ENCODE data around the gene PSME4. TPM values are rescaled to one million over a fixed set of nuclear protein-coding genes. Genes with fewer than 3 reads are reported as not detected.
"Not testable (repeated sequence)": the region's sequence is repeated elsewhere in the genome, so short reads cannot be mapped to it uniquely, and the experiment has no call there.

PSME4 gene
- total RNA-seq, 1 donor from 2014 or later = 42.2 TPM

DNA sequence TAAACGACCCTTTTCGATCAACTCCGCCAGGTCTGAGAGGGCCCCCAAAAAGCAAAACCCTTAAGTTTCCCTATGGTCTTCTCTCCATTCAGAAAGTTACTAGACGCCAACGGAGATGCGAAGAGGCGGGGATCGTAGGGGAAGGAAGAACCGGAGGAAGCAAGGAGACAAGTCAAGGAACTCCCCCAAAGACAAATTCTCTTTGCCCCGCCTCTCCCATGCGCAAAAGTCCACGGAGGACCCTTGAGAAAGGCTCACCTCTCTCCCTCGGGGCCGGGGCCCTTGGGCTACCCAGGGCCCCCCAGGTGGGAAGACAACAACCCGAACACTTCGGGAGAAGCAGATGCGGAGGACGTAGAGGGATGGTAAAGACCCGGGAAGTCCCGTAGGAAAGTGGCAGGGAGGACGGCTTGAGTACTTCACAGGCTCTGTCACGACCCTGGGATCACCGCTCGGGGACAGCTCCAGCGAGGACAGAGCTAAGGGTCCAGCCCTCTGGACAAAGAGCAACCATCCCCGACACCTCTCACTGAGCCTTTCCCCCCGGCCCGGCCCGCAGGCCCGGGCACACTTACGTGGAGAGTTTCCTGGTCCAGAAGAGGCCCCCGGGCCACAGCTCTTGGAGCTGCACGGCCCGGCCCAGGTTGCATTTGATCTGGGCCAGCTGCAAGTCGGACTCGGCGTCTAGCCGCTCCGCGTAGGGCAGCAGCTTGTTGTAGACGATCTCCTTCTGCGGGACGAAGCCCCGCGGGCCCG is 647 bp downstream of the PSME4 start:
- DNase-seq (ENCODE audit: low spot score) = peak; percentile 65
- intact Hi-C loops (cut with DNase I) = no loop called here
- ATAC-seq = peak; percentile 62

DNA sequence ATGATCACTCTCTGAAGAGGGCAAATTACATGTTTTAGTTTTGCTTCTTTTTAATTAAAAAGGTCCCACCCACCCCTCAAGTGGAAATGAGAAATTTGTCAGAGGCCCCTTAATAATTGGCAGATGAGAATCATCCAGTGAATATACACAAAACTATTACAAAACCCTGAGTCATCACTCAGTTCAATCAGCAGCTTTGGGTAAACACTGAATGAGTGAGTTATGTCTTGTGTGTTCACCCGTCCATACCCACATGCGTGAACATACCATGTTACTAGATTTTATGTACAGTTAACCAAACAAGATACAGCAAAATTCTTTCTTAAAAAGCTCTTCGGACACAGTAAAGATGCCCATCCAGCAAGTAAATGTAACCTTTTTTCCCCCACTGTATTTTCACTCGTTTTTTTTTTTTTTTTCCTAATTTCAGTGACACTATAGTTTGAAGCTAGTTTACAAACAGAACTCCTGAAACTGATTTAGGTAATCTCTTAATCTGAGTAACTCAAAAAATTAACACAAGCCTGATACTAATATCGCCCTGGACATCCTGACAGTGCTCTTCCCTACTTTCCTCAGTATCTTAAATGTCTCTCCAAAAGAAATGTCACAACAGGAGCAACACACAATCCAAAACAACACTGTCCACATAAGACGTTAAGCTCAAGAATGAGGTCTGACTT is 1.4 kb downstream of the PSME4 start:
- intact Hi-C loops (cut with DNase I) = no loop called here
- DNase-seq (ENCODE audit: low spot score) (no peak), ATAC-seq (peak; percentile 1)

DNA sequence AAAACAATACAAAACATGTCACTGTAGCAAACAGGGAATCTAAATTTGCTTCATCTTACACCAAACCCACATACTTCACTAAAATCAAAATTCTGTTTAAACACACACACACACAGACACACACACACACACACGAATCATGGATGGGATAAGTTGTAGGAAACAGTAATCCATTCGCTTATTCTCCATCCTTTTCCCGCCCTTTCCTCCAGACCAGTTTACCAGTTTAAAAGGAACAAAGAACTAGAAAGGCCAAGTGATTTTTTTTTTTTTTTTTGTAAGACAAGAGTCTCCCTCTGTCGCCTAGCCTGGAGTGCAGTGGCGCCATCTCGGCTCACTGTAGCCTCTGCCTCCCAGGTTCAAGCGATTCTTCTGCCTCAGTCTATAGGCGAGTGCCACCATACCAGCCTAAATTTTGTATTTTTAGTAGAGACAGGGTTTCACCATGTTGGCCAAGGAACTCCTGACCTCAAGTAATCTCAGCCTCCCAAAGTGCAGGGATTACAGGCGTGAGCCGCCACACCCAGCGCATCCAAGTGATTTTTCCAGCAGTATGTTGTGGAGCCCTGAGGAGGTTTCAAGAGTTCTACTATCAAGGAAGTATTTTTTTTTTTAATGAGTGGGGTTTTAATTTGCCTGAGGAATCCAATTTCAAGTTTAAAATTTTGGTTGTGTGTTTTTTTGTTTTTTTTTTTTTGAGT is 5.7 kb downstream of the PSME4 start:
- DNase-seq (ENCODE audit: low spot score) (no peak), ATAC-seq (no peak)
- intact Hi-C loops (cut with DNase I) = no loop called here

DNA sequence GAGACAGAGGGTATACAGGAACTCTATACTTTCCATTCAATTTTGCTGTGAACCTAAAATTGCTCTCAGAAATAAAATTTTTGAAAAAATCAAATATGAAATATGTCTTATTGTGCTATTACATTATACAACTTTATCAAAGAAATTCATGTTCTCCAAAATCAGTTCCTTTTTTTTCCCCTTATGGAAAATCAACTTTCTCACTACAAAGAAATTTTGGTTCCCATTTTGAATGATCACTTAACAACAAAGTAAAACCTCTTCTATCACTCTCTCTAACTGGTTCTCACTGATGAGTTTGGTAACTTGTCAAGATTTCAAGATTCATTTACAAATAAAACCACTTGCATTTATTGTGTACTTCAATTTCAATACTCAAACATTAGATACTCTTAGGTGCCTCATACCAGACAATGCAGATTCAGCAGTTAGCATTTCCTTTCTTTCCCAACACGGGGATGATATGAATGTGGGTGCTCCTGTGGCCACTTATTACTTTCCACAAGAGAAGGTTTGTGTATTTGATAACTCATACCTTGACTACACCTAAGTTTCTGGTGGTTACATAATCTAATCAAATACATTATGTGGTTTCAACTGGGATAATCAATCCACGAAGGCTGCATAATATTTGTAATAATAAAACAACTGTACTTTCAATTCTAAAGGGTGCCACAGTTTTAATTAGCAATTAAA is 6.4 kb downstream of the PSME4 start:
- intact Hi-C loops (cut with DNase I) = no loop called here
- no peak for DNase-seq (ENCODE audit: low spot score)
- ATAC-seq = no peak

DNA sequence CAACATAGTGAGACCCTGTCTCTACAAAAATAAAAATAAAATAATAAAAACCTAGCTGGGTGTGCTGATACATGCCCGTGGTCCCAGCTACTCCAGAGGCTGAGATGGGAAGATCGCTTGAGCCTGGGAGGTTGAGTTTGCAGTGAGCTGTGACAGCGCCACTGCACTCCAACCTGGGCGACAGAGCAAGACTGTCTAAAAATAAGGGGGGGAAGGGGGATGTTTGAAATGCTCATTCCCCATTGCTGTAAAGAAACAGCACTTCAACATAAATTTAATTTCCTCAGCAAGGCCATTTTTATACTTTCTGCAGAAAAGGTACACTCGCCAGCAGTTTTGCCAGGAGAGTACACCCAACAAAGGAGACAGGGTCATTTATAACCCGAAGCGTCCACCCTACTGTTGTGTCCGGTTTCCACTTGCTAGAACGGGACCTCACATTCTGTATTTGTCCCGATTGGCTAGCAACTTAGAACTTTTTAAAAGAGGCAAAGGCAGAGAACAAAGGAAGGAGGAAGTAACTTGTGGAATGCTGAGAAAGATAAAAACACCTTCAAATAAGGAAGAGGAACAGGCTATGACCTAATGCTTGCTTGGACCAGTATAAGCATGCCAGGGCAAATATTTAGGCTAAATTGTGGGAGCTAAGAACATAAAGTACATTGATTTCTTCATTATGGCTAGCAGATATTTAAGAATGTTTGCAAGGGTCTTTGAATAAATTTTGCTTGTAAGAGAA is 9.1 kb downstream of the PSME4 start:
- intact Hi-C loops (cut with DNase I); ATAC-seq; DNase-seq (ENCODE audit: low spot score): not testable (repeated sequence)

DNA sequence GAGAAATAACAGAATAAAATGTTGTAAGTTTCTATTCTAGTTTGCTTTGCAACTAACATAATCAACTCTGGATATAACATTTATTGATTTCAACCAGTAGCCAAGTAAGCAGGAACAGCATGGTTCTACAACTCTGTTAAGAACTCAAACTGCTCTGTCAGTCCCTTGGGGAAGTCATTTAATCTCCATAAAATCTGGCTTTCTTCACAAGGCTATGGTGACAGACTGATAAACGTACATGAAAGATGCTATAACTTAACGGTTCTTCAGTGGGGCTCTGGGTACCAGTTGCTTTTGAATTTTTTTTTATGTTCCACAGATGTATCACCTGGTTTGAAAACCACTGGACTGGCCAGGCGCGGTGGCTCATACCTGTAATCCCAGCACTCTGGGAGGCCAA is 10.3 kb downstream of the PSME4 start:
- intact Hi-C loops (cut with DNase I) = no loop called here
- ATAC-seq (no peak), DNase-seq (ENCODE audit: low spot score) (no peak)

DNA sequence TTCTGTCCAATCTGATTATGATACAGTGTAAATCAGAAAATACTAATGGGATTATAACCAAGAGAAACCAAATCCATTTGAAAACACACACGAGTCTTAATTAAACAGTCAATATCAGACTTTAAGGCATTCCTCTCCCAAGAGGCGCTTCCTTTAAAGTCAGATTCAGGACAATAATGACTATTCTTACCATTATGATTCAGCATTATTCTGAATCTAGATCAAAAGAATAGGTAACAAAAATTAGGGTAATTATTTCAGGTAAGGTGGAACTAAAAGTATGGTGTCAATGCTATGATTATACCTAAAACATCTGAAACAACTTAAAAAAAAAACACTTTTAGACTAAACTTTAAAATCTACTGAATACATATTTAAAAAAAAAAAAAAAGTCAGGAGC is 12.3 kb downstream of the PSME4 start:
- intact Hi-C loops (cut with DNase I) = no loop called here
- ATAC-seq = no peak

DNA sequence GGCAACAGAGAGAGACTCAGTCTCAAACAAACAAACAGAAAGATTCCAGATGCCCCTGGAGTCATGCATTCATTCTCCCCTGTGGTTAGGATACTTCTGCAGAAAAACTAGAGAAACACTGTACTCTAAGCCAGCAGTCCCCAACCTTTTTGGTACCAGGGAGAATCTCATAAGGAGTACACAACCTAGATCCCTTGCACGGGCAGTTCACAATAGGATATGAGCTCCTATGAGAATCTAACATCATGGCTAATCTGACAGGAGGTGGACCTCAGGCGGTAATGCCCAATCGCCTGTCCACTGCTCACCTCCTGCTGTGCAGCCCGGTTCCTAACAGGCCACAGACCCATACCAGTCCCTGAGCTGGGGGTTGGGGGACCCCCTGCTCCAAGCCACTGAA is 18.3 kb downstream of the PSME4 start:
- DNase-seq (ENCODE audit: low spot score) (no peak), ATAC-seq (no peak)
- intact Hi-C loops (cut with DNase I) = no loop called here

More for the DNA sequence above, 12.3 kb downstream of the PSME4 start:
- no peak for DNase-seq (ENCODE audit: low spot score)

DNA sequence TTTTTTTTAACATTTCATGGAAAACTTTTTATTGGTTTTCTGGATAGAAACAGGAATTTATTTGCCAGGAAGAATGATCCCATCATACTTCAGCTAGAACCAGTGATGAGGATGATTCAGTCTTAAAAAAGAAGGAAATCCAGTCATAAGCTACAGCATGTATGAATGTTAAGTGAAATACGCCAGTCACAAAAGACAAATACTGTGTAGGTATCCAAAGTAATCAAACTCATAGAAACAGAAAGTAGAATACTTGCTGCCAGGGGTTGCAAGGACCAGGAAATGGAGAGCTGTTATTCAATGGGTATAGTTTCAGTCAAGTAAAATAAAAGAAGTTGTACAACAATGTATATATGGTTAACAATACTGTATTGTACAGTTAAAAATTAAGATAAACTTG is 21.3 kb downstream of the PSME4 start:
- intact Hi-C loops (cut with DNase I) = no loop called here
- ATAC-seq (no peak), DNase-seq (ENCODE audit: low spot score) (no peak)

DNA sequence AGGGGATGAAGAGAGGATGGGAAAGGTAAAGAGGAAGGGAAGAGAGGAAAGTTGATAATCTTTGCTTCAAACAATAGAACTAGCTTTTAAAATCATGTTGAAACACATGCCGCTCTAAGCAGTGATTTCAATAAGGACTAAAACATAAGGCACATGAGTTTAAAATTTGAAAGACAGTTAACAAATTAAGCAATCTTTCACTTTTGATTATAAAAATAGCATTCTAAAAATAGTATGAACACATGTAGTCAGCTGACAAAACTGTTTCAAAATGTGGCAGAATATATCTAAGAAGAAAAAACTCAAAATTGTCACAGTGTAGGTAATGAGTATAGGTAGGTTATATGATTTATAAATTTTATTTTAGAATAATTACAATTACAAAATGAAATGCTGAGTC is 25.3 kb downstream of the PSME4 start:
- intact Hi-C loops (cut with DNase I) = no loop called here
- DNase-seq (ENCODE audit: low spot score) (no peak), ATAC-seq (no peak)

DNA sequence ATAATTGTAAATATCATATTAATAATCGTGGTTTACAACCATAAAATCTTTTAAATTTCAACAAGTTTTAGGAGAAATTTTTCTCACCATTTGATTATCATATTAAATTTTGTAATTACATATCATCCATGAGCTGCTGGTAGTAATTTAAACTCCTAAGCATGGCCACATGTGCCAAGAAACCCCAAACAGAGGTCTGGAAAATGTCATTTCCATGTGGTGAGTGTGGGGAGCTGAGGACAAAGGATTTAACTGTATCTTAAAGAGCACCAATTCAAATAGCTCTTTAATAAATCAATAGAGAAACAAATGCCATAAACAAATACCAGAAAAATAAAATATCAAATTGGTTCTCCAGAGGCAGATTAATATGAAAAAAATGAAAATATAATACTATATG is 26.3 kb downstream of the PSME4 start:
- intact Hi-C loops (cut with DNase I) = no loop called here
- ATAC-seq = no peak
- no peak for DNase-seq (ENCODE audit: low spot score)

DNA sequence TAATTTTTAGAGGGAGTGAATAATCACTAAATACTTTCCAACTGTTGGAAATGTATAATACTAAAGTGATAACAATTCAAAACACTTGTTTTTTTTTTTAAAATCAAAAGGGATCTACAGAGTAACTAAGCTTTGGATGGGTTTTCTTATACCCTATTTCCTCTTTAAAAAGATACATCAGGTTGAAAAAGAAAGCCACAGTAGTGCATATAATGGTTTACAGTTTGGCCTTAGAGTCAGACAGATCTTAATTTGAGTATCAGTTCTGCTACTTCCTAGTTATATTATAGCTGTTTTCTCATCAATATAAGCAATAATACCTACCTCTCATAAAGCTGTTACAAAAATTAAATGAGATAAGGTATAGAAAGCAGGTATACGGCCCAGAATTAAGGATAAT is 28.5 kb downstream of the PSME4 start:
- DNase-seq (ENCODE audit: low spot score) (no peak), ATAC-seq (no peak)
- intact Hi-C loops (cut with DNase I) = no loop called here

DNA sequence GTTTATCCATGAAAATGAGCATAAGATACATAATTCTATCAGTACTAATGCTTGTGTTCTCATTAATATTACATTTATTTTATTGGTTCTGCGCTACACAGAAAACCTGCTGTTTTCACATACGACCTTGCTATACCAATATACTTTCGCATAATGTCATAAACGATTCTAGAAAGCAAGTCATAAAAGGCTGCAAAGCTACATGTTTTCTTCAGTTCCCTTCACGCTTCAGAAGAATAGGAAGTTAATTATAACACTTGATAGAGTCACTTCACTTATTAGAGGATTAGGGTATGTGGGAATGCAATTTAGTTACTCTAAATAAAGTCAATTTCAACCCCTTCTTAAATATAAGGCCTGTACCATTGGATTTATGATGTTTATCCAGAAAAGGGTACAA is 29.0 kb downstream of the PSME4 start:
- ATAC-seq (no peak), DNase-seq (ENCODE audit: low spot score) (no peak)
- intact Hi-C loops (cut with DNase I) = no loop called here

DNA sequence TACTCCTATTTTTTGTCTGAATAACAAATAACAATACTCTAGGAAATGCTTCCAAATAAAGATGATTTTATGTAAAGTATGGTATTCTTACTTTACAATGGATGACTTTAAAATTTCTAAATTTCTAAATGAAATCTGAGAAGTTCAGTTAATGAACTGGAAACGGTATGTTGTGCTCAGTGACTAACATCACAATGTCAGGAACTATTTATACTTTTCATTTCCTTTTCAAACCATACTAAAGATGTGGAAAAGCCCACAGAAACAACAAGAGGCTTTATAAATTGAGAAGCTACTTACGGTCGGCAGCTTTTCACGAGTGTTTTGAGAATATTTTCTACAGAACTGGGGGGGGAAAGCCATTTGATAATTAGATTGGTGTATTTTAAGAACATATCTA is 31.1 kb downstream of the PSME4 start:
- intact Hi-C loops (cut with DNase I) = no loop called here
- ATAC-seq = no peak
- DNase-seq (ENCODE audit: low spot score) = no peak

DNA sequence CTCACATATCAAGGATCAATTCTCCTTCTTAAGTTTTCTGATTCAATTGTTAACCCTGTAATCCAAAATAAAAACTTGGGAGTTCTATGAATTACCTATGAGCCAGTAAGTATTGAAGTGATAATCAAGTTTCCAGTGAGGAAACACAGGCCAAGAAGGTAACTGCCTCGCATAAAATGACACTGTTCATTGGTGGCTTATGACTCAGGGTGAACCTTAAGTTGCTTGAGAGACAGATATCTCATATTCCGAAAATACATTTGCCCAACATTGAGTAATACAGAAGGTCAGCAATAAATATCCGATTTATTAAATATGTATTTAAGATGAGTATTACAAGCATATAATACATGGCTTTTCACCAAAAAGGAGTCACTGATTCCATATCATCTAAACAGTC is 31.9 kb downstream of the PSME4 start:
- no peak for ATAC-seq
- intact Hi-C loops (cut with DNase I) = no loop called here

DNA sequence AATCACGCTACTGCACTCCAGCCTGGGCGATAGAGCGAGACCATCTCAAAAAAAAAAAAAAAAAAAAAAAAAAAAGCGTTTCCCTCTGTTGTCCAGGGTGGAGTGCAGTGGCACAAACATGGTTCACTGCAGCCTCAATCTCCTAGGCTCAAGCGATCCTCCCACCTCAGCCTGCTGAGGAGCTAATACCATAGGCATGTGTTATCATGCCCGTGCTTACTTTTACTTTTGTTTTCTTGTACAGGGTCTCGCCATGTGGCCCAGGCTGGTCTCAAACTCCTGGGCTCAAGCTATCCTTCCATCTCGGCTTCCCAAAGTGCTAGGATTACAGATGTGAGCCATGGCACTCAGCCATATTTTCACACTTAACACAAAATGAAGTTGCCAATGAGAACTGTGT is 37.5 kb downstream of the PSME4 start:
- intact Hi-C loops (cut with DNase I) = no loop called here
- no peak for ATAC-seq
- no peak for DNase-seq (ENCODE audit: low spot score)

More for the DNA sequence above, 31.9 kb downstream of the PSME4 start:
- no peak for DNase-seq (ENCODE audit: low spot score)

DNA sequence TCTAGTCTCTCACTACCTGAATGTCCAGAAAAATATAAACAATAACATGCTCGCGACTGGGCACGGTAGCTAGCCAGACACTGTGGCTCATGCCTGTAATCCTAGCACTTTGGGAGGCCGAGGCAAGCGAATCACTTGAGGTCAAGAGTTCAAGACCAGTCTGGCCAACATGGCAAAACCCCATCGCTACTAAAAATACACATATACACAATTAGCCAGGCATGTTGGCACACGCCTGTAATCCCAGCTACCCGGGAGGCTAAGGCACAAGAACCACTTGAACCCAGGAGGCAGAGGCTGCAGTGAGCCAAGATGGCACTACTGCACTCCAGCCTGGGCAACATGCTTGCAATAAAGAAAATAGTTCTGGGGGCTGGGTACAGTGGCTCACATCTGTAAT is 44.5 kb downstream of the PSME4 start:
- intact Hi-C loops (cut with DNase I); DNase-seq (ENCODE audit: low spot score); ATAC-seq: not testable (repeated sequence)

DNA sequence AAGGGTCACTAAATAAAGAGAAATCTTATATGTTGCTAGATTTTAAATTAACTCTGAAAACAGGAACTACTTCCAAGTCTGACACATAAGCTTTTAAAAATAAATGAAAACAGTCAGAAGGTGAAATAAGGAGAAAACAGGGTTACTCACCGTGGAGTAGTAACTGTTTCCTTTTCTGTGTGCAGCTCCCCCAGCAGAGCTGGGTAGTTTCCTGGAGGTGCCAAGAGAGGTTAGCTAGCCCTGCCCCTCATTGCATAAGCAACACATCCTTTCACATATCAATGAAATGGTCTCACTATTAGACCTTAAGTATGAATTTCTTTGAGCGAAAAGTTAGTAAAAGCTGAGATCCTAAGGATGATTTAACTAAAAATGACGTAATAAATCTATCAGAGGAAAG is 57.1 kb downstream of the PSME4 start:
- no peak for DNase-seq (ENCODE audit: low spot score)
- no peak for ATAC-seq
- intact Hi-C loops (cut with DNase I) = no loop called here
